GM23338 (cell line): ENCODE data around the gene TMEM53. TPM values are rescaled to one million over a fixed set of nuclear protein-coding genes. Genes with fewer than 3 reads are reported as not detected.
A peak's percentile ranks its signal among the peaks of the same experiment; 100 is the strongest.

ENCODE experiments used
- ATAC-seq: fragments of 200-7000 bp; cut with Tn5 transposase; 3 replicates; pipeline ENCODE4 v1.9.1; 2020
- DNase-seq: peaks from one replicate; pipeline ENCODE4 v3.0.0-alpha.2; 2015; ENCODE audit warnings: low spot score
- H2AFZ ChIP-seq: fragments of 200-600 bp; sonication (generic); 2 replicates; pipeline ENCODE4 v1.8.0; 2016; ENCODE audit warnings: antibody characterized with exemption, mild to moderate bottlenecking, moderate library complexity
- H3F3A ChIP-seq: fragments of 200-600 bp; sonication (generic); replicated peaks from 2 replicates; pipeline ENCODE4 v1.8.0; 2017; ENCODE audit warnings: antibody characterized with exemption, mixed run types, low read depth
- H3K27ac ChIP-seq: fragments of 200-600 bp; sonication (generic); 2 replicates; pipeline ENCODE4 v1.6.1; 2016; ENCODE audit warnings: low read depth
- H3K27me3 ChIP-seq: fragments of 200-600 bp; sonication (generic); 2 replicates; pipeline ENCODE4 v1.8.0; 2016; ENCODE audit warnings: mild to moderate bottlenecking, mixed run types, moderate library complexity; ENCODE audit not compliant: insufficient read depth
- H3K36me3 ChIP-seq: fragments of 200-600 bp; sonication (generic); 2 replicates; pipeline ENCODE4 v1.8.0; 2016; ENCODE audit warnings: mild to moderate bottlenecking; ENCODE audit not compliant: insufficient read depth
- H3K4me1 ChIP-seq: fragments of 200-600 bp; sonication (generic); 2 replicates; pipeline ENCODE4 v1.8.0; 2016; ENCODE audit warnings: mild to moderate bottlenecking, moderate library complexity; ENCODE audit not compliant: insufficient read depth
- H3K4me2 ChIP-seq: fragments of 200-600 bp; sonication (generic); 2 replicates; pipeline ENCODE4 v1.7.1; 2017; ENCODE audit warnings: mixed run types
- H3K4me3 ChIP-seq: fragments of 200-600 bp; sonication (generic); 2 replicates; pipeline ENCODE4 v1.6.1; 2016; ENCODE audit warnings: mixed run types
- H3K79me2 ChIP-seq: fragments of 200-600 bp; sonication (generic); replicated peaks from 2 replicates; pipeline ENCODE4 v1.8.0; 2017; ENCODE audit warnings: mild to moderate bottlenecking; ENCODE audit not compliant: insufficient read depth
- H3K9me2 ChIP-seq: fragments of 200-600 bp; sonication (generic); 2 replicates; pipeline ENCODE4 v1.8.0; 2017; ENCODE audit not compliant: insufficient read depth
- H4K20me1 ChIP-seq: fragments of 200-600 bp; sonication (generic); replicated peaks from 2 replicates; pipeline ENCODE4 v1.8.0; 2017; ENCODE audit warnings: mild to moderate bottlenecking; ENCODE audit not compliant: insufficient read depth
- H3K27ac Mint-ChIP-seq: 2 replicates; pipeline ENCODE4 v1.8.0; 2020; ENCODE audit warnings: inconsistent platforms, mild to moderate bottlenecking, moderate library complexity, mixed read lengths
- H3K27me3 Mint-ChIP-seq: 3 replicates; pipeline ENCODE4 v1.8.0; 2022; ENCODE audit warnings: low read depth, mild to moderate bottlenecking, moderate library complexity, mixed read lengths, inconsistent platforms; ENCODE audit not compliant: insufficient read depth, poor library complexity
- H3K36me3 Mint-ChIP-seq: 3 replicates; pipeline ENCODE4 v1.8.0; 2021; ENCODE audit warnings: low read depth, mild to moderate bottlenecking, inconsistent platforms, moderate library complexity, mixed read lengths
- H3K4me1 Mint-ChIP-seq: 3 replicates; pipeline ENCODE4 v1.8.0; 2020; ENCODE audit warnings: mild to moderate bottlenecking, inconsistent platforms, mixed read lengths
- H3K4me3 Mint-ChIP-seq: 3 replicates; pipeline ENCODE4 v1.8.0; 2021; ENCODE audit warnings: moderate library complexity, mild to moderate bottlenecking, inconsistent platforms, mixed read lengths
- H3K9me3 Mint-ChIP-seq: 3 replicates; pipeline ENCODE4 v1.8.0; 2020; ENCODE audit warnings: moderate library complexity, mild to moderate bottlenecking, inconsistent platforms, mixed read lengths
- CREB1 ChIP-seq: fragments of 250-450 bp; sonication (Bioruptor Pico); IDR thresholded peaks from 2 replicates; pipeline ENCODE4 v1.5.0; 2020; ENCODE audit warnings: low read depth, mild to moderate bottlenecking, moderate library complexity
- EZH2 ChIP-seq: fragments of 200-600 bp; sonication (generic); IDR thresholded peaks from one replicate; pipeline ENCODE4 v1.8.0; 2017; ENCODE audit warnings: antibody characterized with exemption, mild to moderate bottlenecking, low read depth; ENCODE audit not compliant: unreplicated experiment
- EZH2phosphoT487 ChIP-seq: fragments of 200-600 bp; sonication (generic); IDR thresholded peaks from one replicate; pipeline ENCODE4 v1.8.1; 2018; ENCODE audit warnings: antibody characterized with exemption; ENCODE audit not compliant: unreplicated experiment
- JUNB ChIP-seq: IDR thresholded peaks from one replicate; pipeline ENCODE4 v1.6.1; 2016; ENCODE audit warnings: antibody characterized with exemption; ENCODE audit not compliant: unreplicated experiment
- NANOG ChIP-seq: IDR thresholded peaks from 2 replicates; pipeline ENCODE4 v1.6.1; 2016; ENCODE audit warnings: antibody characterized with exemption, borderline replicate concordance
- STAT1 ChIP-seq: IDR thresholded peaks from one replicate; pipeline ENCODE4 v1.6.1; 2016; ENCODE audit warnings: antibody characterized with exemption; ENCODE audit not compliant: unreplicated experiment
- ZNF114 ChIP-seq: fragments of 250-450 bp; sonication (Bioruptor Pico); IDR thresholded peaks from 2 replicates; pipeline ENCODE4 v1.5.0; 2020; ENCODE audit warnings: mild to moderate bottlenecking, moderate library complexity
- ZNF331 ChIP-seq: fragments of 250-450 bp; sonication (Bioruptor Pico); IDR thresholded peaks from 2 replicates; pipeline ENCODE4 v1.5.0; 2020; ENCODE audit warnings: low read depth, mild to moderate bottlenecking, moderate library complexity
- polyA plus RNA-seq: library from polyadenylated mRNA; unstranded; fragments of >200 nt; fragmentation: Nextera tagmentation; extraction: Ambion mirVana; gene quantifications from 2 replicates; pipeline ENCODE4 v1.2.1, GENCODE V29; 2016
- total RNA-seq: library from RNA; depleted of rRNA; stranded (reverse); fragments of >200 nt; shearing (Covaris generic); gene quantifications from 2 replicates; pipeline ENCODE4 v1.2.3, GENCODE V29; 2014
- TF ChIP-seq, protein P1 (sequence below): IDR thresholded peaks from one replicate; pipeline ENCODE4 v1.6.1; 2018; ENCODE audit warnings: antibody characterized with exemption; ENCODE audit not compliant: unreplicated experiment
- TF ChIP-seq, protein P2 (sequence below): IDR thresholded peaks from 2 replicates; pipeline ENCODE4 v1.6.1; 2016; ENCODE audit warnings: antibody characterized with exemption
- TF ChIP-seq, protein P3 (sequence below), 2 experiments: fragments of 200-600 bp in 1 of 2; sonication (generic) in 1 of 2; conservative IDR thresholded peaks; 2 replicates each; pipeline versions ENCODE4 v1.5.1 to v1.6.1; 2016 to 2017; ENCODE audit warnings: antibody characterized with exemption in 2 of 2, low read depth in 2 of 2, mild to moderate bottlenecking in 2 of 2, moderate library complexity in 1 of 2

Gene TMEM53
- total and polyA plus RNA-seq, 2 experiments from 2014 or later: 15.4 to 20.8 TPM

DNA sequence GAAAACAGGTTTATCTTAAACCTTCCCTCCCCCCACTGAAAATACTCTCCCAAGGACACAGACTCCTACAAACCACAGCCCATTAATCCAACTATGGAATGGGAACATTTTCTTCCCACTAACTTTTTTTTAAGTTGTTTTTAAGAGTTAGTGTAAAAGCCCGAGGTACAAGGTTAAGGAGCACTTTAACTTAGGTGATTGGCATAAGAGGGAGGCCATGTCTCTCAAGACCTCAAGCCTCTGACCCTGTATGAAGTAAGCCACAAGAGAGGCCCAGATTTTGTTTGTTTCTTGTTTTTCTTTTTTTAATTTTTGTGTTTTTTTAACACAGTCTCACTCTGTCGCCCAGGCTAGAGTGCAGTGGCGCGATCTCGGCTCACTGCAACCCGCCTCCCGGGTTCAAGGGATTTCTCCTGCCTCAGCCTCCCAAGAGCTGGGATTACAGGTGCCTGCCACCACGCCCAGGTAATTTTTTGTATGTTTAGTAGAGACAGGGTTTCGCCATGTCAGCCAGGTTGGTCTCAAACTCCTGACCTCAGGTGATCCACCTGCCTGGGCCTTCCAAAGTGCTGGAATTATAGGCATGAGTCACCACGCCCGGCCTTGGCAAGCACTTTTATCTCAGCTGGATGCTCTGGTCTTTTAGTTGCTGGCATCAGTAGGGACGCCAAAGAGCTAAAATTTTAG lies 14.6 kb upstream of the TMEM53 start:
- no peaks in the 10 kb centered on the region for H3K79me2 ChIP-seq
- H3K27me3 Mint-ChIP-seq: peaks cover 4% of the 10 kb centered on the region
- no peaks in the 10 kb centered on the region for H3K36me3 ChIP-seq
- DNase-seq: no peak
- no peak overlapping the region for H3K27ac Mint-ChIP-seq
- peaks cover 19% of the 10 kb centered on the region for H3K4me1 ChIP-seq
- no peaks in the 10 kb centered on the region for H3K9me2 ChIP-seq
- H3K36me3 Mint-ChIP-seq: no peaks in the 10 kb centered on the region
- peak overlapping the region; percentile 6; the same call in 1 of the 2 replicates for H3K4me2 ChIP-seq
- no peak overlapping the region for H3K4me3 Mint-ChIP-seq
- no peaks in the 10 kb centered on the region for H3F3A ChIP-seq
- peak; percentile 41; the same call in 2 of the 3 replicates for ATAC-seq
- no peaks in the 10 kb centered on the region for H4K20me1 ChIP-seq
- H3K9me3 Mint-ChIP-seq: no peaks in the 10 kb centered on the region
- H3K27ac ChIP-seq: no peak overlapping the region
- H3K4me1 Mint-ChIP-seq: peaks cover 25% of the 10 kb centered on the region
- no peaks in the 10 kb centered on the region for H3K27me3 ChIP-seq
- TF ChIP-seq EZH2phosphoT487: no peak
- H3K4me3 ChIP-seq: no peak overlapping the region
- no peak overlapping the region for H2AFZ ChIP-seq

DNA sequence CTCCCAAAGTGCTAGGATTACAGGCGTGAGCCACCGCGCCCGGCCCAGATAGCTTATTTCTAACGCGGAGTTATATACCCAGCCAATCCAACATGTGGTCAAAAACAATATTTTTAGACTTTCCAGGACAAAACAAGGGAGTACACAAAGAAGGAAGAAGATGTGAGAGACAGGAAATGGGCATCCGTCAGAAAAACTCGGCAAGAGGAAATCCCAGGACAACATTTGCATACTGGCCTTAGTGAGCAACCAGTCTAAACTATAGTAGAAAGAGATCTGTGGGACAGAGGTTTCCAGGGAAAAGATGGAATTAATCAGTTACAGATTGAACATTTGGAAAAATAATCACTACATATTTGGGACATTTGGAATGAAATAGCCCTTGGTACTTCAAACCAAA lies 11.6 kb upstream of the TMEM53 start:
- no peaks in the 10 kb centered on the region for H3K27me3 ChIP-seq
- Mint-ChIP-seq H3K27ac (no peak overlapping the region), H3K27me3 (peaks cover 10% of the 10 kb centered on the region), H3K9me3 (no peaks in the 10 kb centered on the region), H3K4me3 (no peak overlapping the region), H3K4me1 (peaks cover 39% of the 10 kb centered on the region), H3K36me3 (no peaks in the 10 kb centered on the region)
- H3K4me3 ChIP-seq: no peak overlapping the region
- no peak for DNase-seq
- 0 out of 2 replicates have a peak, but pooled peaks cover 3% of the 10 kb centered on the region for H4K20me1 ChIP-seq
- no peaks in the 10 kb centered on the region for H3K79me2 ChIP-seq
- no peak for ATAC-seq
- 0 out of 2 replicates have a peak, but pooled peaks cover 3% of the 10 kb centered on the region for H3F3A ChIP-seq
- H3K27ac ChIP-seq: no peak overlapping the region
- no peaks in the 10 kb centered on the region for H3K36me3 ChIP-seq
- H2AFZ ChIP-seq: no peak overlapping the region
- peaks cover 37% of the 10 kb centered on the region for H3K4me1 ChIP-seq
- no peak overlapping the region for H3K4me2 ChIP-seq
- H3K9me2 ChIP-seq: no peaks in the 10 kb centered on the region
- TF ChIP-seq EZH2: no peak
- no peak for TF ChIP-seq ZNF331
- TF ChIP-seq STAT1: no peak
- TF ChIP-seq, protein P1, sequence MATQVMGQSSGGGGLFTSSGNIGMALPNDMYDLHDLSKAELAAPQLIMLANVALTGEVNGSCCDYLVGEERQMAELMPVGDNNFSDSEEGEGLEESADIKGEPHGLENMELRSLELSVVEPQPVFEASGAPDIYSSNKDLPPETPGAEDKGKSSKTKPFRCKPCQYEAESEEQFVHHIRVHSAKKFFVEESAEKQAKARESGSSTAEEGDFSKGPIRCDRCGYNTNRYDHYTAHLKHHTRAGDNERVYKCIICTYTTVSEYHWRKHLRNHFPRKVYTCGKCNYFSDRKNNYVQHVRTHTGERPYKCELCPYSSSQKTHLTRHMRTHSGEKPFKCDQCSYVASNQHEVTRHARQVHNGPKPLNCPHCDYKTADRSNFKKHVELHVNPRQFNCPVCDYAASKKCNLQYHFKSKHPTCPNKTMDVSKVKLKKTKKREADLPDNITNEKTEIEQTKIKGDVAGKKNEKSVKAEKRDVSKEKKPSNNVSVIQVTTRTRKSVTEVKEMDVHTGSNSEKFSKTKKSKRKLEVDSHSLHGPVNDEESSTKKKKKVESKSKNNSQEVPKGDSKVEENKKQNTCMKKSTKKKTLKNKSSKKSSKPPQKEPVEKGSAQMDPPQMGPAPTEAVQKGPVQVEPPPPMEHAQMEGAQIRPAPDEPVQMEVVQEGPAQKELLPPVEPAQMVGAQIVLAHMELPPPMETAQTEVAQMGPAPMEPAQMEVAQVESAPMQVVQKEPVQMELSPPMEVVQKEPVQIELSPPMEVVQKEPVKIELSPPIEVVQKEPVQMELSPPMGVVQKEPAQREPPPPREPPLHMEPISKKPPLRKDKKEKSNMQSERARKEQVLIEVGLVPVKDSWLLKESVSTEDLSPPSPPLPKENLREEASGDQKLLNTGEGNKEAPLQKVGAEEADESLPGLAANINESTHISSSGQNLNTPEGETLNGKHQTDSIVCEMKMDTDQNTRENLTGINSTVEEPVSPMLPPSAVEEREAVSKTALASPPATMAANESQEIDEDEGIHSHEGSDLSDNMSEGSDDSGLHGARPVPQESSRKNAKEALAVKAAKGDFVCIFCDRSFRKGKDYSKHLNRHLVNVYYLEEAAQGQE: no peak
- no peak for TF ChIP-seq JUNB
- TF ChIP-seq, protein P2, sequence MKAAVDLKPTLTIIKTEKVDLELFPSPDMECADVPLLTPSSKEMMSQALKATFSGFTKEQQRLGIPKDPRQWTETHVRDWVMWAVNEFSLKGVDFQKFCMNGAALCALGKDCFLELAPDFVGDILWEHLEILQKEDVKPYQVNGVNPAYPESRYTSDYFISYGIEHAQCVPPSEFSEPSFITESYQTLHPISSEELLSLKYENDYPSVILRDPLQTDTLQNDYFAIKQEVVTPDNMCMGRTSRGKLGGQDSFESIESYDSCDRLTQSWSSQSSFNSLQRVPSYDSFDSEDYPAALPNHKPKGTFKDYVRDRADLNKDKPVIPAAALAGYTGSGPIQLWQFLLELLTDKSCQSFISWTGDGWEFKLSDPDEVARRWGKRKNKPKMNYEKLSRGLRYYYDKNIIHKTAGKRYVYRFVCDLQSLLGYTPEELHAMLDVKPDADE: no peak
- TF ChIP-seq, protein P3, sequence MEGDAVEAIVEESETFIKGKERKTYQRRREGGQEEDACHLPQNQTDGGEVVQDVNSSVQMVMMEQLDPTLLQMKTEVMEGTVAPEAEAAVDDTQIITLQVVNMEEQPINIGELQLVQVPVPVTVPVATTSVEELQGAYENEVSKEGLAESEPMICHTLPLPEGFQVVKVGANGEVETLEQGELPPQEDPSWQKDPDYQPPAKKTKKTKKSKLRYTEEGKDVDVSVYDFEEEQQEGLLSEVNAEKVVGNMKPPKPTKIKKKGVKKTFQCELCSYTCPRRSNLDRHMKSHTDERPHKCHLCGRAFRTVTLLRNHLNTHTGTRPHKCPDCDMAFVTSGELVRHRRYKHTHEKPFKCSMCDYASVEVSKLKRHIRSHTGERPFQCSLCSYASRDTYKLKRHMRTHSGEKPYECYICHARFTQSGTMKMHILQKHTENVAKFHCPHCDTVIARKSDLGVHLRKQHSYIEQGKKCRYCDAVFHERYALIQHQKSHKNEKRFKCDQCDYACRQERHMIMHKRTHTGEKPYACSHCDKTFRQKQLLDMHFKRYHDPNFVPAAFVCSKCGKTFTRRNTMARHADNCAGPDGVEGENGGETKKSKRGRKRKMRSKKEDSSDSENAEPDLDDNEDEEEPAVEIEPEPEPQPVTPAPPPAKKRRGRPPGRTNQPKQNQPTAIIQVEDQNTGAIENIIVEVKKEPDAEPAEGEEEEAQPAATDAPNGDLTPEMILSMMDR (conservative IDR thresholded peaks at IDR 0.05; ENCODE audit: low read depth in 2 of 2): no peak
- TF ChIP-seq ZNF114 (CRISPR knock-in tag): no peak
- no peak for TF ChIP-seq CREB1 (CRISPR knock-in tag)
- no peak for TF ChIP-seq NANOG
